GM19351 (cell line): ENCODE results near the gene EIF5A.
"Not testable (repeated sequence)": the region's sequence is repeated elsewhere in the genome, so short reads cannot be mapped to it uniquely, and the experiment has no call there.

Source experiments
- ATAC-seq: cut with Tn5 transposase; IDR thresholded peaks from one replicate; pipeline ENCODE4 v1.9.1; 2021; ENCODE audit warnings: mild to moderate bottlenecking, moderate library complexity; ENCODE audit not compliant: unreplicated experiment

EIF5A gene

GRCh38 chr17:7329374-7329996 lies 22.1 kb downstream of the EIF5A start:
- peak; percentile 55 for ATAC-seq

DNA sequence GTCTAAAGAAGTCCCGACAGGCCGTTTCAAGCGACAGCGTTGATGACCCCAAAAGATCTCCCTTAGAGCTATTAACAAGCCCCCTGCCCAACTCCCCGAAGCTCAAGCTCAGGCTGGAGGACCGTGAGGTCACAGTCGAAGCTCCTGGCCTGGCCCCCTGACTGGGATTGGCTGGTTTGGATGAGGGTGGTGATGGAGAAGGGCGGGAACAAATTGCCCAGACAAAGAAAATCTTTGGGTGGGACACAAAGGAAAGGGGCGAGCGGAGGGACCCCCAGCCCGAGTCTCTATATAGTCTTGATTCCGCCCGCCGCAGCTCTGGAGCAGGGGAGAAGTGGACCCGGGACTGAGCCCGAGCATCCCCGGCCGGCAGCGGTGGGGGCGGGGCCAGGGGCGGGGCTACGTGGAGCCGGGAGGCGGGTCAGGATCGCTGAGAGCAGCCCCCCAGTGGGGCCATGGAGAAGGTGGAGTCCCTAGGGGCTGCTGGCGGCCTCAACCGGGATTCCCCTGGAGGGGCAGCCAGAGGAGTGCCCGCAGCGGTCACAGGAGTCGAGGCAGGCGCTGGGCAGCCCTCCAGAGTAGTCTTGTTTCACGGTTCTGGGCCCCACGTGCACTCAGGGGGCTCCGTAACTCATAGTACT lies 22.7 kb downstream of the EIF5A start:
- peak; percentile 48 for ATAC-seq

DNA sequence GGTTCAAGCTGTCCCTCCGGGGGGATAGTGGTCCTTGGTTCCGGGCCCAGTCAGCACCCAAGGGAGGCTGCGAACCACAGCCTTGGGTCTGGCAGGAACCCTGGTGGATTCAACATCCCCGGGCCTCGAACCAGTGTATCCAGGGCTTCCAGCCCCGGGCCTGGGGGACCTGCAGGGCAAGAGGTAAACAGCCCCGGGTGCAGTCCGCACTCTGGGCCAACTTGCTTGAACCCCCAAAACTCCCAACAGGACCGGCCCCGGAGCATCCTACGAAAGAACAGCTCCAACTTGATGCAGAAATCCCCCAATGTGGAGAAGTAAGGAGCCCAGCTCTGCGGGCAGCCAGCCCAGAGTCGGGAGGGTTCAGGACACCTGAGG lies 23.2 kb downstream of the EIF5A start:
- ATAC-seq, result no peak

- ATAC-seq, result no peak
Measured at GRCh38 chr17:7332111-7332510, 24.7 kb downstream of the EIF5A start.

DNA sequence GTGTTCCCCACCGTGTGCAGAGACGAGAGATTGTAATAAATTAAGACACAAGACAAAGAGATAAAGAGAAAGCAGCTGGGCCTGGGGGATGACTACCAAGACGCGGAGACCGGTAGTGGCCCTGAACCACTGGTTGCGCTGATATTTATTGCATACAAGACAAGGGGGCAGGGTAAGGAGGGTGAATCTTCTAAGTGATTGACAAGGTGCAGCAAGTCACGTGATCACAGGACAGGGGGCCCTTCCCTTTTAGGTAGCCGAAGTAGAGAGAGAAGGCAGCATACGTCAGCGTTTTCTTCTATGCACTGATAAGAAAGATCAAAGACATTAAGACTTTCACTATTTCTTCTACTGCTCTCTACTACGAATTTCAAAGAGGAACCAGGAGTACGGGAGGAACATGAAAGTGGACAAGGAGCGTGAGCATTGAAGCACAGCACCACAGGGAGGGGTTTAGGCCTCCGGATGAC lies 25.2 kb downstream of the EIF5A start:
- ATAC-seq, result not testable (repeated sequence)

- no peak for ATAC-seq
Measured at GRCh38 chr17:7334938-7335538, 27.6 kb downstream of the EIF5A start.

GRCh38 chr17:7335765-7336164 lies 28.3 kb downstream of the EIF5A start:
- not testable (repeated sequence) for ATAC-seq

GRCh38 chr17:7336240-7337175 lies 29.1 kb downstream of the EIF5A start, which contains the start of gene ACAP1:
ACAP1 (plus strand) TSS chr17:7336529; CDS start chr17:7336735, 206 bp downstream.
- ATAC-seq, result peak; percentile 60

DNA sequence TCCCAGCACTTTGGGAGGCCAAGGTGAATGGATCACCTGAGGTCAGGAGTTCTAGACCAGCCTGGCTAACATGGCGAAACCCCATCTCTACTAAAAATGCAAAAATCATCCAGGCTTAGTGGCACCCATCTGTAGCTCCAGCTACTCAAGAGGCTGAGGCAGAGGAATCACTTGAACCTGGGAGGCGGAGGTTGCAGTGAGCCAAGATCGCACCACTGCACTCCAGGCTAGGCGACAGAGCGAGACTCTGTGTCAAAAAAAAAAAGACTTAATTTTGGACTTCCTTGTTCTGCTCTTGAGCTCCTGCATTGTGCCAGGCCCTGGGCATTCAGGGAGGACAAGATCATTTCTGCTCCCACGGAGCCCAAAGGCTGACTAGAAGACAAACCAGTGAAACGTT lies 30.2 kb downstream of the EIF5A start:
- not testable (repeated sequence) for ATAC-seq

GRCh38 chr17:7340179-7340578 lies 32.8 kb downstream of the EIF5A start:
- no peak for ATAC-seq

DNA sequence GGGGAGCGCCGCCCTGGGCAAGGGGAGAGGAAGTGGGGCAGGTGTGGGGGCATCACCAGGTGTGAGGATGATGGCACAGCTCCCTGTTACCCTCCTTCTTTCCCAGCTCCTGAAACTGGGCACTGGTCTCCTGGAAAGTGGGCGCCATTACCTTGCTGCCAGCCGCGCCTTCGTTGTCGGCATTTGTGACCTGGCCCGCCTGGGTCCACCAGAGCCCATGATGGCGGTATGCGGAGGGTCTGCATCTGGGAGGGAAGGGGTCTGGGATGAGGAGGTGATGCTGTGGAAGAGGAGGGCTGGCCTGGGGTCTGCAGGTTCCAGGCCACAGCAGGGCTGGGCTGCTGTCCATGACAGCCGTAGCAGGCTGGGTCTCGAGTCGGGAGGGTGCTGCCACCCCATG lies 34.4 kb downstream of the EIF5A start:
- no peak for ATAC-seq

GRCh38 chr17:7343250-7343649 lies 35.8 kb downstream of the EIF5A start:
- ATAC-seq, result no peak

GRCh38 chr17:7346761-7347614 lies 39.6 kb downstream of the EIF5A start:
- no peak for ATAC-seq

DNA sequence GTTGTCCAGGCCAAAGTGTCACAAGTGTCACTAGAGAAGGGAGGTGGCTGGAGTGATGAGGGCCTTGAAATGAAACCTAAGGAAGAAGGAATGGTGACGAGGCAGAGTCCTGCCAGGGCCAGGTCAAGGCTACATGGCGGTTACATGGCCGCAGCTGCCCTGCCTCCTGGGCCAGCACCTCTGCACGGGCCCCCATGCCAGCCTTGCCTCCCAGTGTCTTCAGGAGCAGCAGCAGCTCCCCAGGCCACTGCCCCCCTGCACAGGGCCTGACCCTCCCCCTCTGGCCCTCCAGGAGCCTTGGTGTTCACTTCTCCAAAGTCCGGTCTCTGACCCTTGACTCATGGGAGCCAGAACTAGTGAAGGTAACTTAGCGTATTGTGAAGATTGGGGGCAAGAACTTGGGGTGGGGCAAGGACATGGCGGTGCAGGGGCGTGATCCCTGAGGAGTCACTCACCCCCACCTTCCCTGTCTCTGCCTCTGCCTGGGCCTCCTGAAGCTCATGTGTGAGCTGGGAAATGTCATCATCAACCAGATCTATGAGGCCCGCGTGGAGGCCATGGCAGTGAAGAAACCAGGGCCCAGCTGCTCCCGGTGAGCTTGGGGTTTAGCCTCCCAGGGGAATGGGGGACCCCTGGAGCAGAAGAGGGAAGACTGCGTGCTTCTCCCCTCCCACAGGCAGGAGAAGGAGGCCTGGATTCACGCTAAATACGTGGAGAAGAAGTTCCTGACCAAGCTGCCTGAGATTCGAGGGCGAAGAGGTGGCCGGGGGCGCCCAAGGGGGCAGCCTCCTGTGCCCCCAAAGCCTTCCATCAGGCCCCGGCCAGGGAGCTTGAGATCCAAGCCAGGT lies 40.4 kb downstream of the EIF5A start:
- ATAC-seq, result no peak

DNA sequence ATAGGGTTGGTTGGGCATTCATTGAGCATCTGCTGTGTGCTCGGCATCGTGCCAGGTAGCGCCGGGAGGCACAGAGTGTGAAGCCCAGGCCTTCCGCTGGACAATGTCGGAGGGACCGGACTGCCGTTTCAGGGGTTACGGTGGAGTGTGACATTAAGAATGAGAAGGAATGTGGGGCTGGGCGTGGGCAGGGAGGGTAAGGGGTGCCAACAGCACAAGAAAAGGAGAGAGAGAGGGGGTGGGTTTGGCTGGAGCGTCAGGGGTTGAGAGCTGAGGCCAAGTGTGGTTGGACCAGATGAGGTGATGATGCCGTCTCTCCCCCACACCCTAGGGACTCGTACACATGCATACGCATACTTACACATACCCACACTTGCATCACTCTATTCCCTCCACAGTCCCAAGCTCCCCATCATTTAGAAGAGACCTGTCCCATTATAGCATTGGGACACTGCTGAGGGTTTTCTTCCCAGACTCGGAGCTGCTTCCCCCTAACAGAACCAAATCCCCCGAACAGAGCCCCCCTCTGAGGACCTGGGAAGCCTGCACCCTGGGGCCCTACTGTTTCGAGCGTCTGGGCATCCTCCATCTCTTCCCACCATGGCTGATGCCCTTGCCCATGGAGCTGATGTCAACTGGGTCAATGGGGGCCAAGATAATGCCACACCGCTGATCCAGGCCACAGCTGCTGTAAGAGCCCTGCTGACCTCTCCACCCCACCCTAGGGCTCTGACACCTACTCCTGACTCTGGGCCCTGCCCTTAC lies 41.2 kb downstream of the EIF5A start:
- ATAC-seq, result no peak

- ATAC-seq, result peak; percentile 71
Measured at GRCh38 chr17:7351665-7352502, 44.5 kb downstream of the EIF5A start, which contains the start of gene KCTD11. KCTD11 (plus strand) TSS chr17:7352162.

GRCh38 chr17:7352503-7352889 lies 45.1 kb downstream of the EIF5A start:
- peak; percentile 6 for ATAC-seq
